HG03064 (cell line): Measurements from ENCODE around the gene TET3.
"Not testable (repeated sequence)": the region's sequence is repeated elsewhere in the genome, so short reads cannot be mapped to it uniquely, and the experiment has no call there.

Experiments used
- ATAC-seq: cut with Tn5 transposase; IDR thresholded peaks from one replicate; pipeline ENCODE4 v1.9.1; 2021; ENCODE audit warnings: low read depth; ENCODE audit not compliant: unreplicated experiment

The TET3 gene

GRCh38 chr2:73984203-73984921 lies at the start of gene TET3:
TET3 (plus strand) TSS chr2:73984910; CDS start chr2:73986404, 1,494 bp downstream.
- ATAC-seq, result no peak

GRCh38 chr2:73935641-73936040 lies 49.1 kb upstream of the TET3 start:
- ATAC-seq, result no peak

GRCh38 chr2:73937103-73937885 lies 47.4 kb upstream of the TET3 start:
- ATAC-seq, result no peak

GRCh38 chr2:73937899-73938298 lies 46.8 kb upstream of the TET3 start:
- ATAC-seq, result no peak

- ATAC-seq, result no peak
Measured at GRCh38 chr2:73938718-73939352, 45.9 kb upstream of the TET3 start.

GRCh38 chr2:73939419-73939818 lies 45.3 kb upstream of the TET3 start:
- ATAC-seq, result no peak

GRCh38 chr2:73940066-73940465 lies 44.6 kb upstream of the TET3 start:
- ATAC-seq, result not testable (repeated sequence)

GRCh38 chr2:73942664-73943063 lies 42.0 kb upstream of the TET3 start:
- ATAC-seq, result no peak

GRCh38 chr2:73944714-73945113 lies 40.0 kb upstream of the TET3 start:
- no peak for ATAC-seq

GRCh38 chr2:73946215-73946614 lies 38.5 kb upstream of the TET3 start:
- no peak for ATAC-seq

GRCh38 chr2:73946666-73947065 lies 38.0 kb upstream of the TET3 start:
- ATAC-seq, result no peak

- ATAC-seq, result no peak
Measured at GRCh38 chr2:73947412-73948018, 37.2 kb upstream of the TET3 start.

GRCh38 chr2:73949802-73950201 lies 34.9 kb upstream of the TET3 start:
- ATAC-seq, result no peak

- ATAC-seq, result no peak
Measured at GRCh38 chr2:73952499-73953446, 31.9 kb upstream of the TET3 start.

GRCh38 chr2:73956218-73956865 lies 28.4 kb upstream of the TET3 start:
- no peak for ATAC-seq

- no peak for ATAC-seq
Measured at GRCh38 chr2:73961274-73961673, 23.4 kb upstream of the TET3 start.

GRCh38 chr2:73961823-73962615 lies 22.7 kb upstream of the TET3 start:
- ATAC-seq, result no peak

- no peak for ATAC-seq
Measured at GRCh38 chr2:73962798-73963197, 21.9 kb upstream of the TET3 start.
